Keratinocyte (primary cell): Measurements from ENCODE around the gene AGPAT3. TPM values are rescaled to one million over a fixed set of nuclear protein-coding genes. Genes with fewer than 3 reads are reported as not detected.

Experiments used
- DNase-seq: peaks from one replicate; pipeline ENCODE4 v3.0.0-alpha.2; 2011; ENCODE audit warnings: low read depth, missing footprints, low spot score
- FAIRE-seq: peaks from 2 replicates; lab custom pipeline; 2011; peaks lifted over from hg19 to GRCh38; lab: Jason Lieb, UNC
- H2AFZ ChIP-seq: 2 replicates; pipeline ENCODE4 v1.6.0; 2012; ENCODE audit warnings: low read length, control low read depth, inconsistent platforms; ENCODE audit not compliant: control insufficient read depth
- H3K27ac ChIP-seq: 2 replicates; pipeline ENCODE4 v1.5.1; 2011; ENCODE audit warnings: low read length; ENCODE audit not compliant: control insufficient read depth, insufficient read depth
- H3K27me3 ChIP-seq: 3 replicates; pipeline ENCODE4 v1.6.0; 2011; ENCODE audit warnings: low read length; ENCODE audit not compliant: control insufficient read depth, insufficient read depth; ENCODE audit errors: extremely low read depth
- H3K36me3 ChIP-seq, 2 experiments: 2 replicates in 1 of 2; 3 replicates in 1 of 2; pipeline ENCODE4 v1.5.1; 2011; ENCODE audit warnings: low read length in 2 of 2, mild to moderate bottlenecking in 1 of 2; ENCODE audit not compliant: control insufficient read depth in 2 of 2, insufficient read depth in 2 of 2; ENCODE audit errors: extremely low read depth in 1 of 2
- H3K4me1 ChIP-seq: 3 replicates; pipeline ENCODE4 v1.5.1; 2011; ENCODE audit warnings: low read length; ENCODE audit not compliant: control insufficient read depth, insufficient read depth; ENCODE audit errors: extremely low read depth
- H3K4me2 ChIP-seq: 3 replicates; pipeline ENCODE4 v1.6.0; 2011; ENCODE audit warnings: low read depth, low read length; ENCODE audit not compliant: control insufficient read depth, insufficient read depth; ENCODE audit errors: extremely low read depth
- H3K4me3 ChIP-seq, 3 experiments: fragments of 200-600 bp in 1 of 3; sonication (generic) in 1 of 3; 2 replicates in 2 of 3; 3 replicates in 1 of 3; pipeline ENCODE4 v1.5.1; 2011 to 2016; ENCODE audit warnings: low read length in 3 of 3, mild to moderate bottlenecking in 3 of 3, control low read depth in 2 of 3, inconsistent platforms in 1 of 3, low read depth in 1 of 3, mixed read lengths in 1 of 3, mixed run types in 1 of 3, moderate library complexity in 1 of 3; ENCODE audit not compliant: control insufficient read depth in 2 of 3, insufficient read depth in 2 of 3; ENCODE audit errors: extremely low read depth in 1 of 3
- H3K79me2 ChIP-seq: 2 replicates; pipeline ENCODE4 v1.6.0; 2012; ENCODE audit warnings: low read length; ENCODE audit not compliant: control insufficient read depth, insufficient read depth
- H3K9ac ChIP-seq: 3 replicates; pipeline ENCODE4 v1.6.0; 2011; ENCODE audit warnings: low read length; ENCODE audit not compliant: control insufficient read depth, insufficient read depth; ENCODE audit errors: extremely low read depth
- H3K9me1 ChIP-seq: 3 replicates; pipeline ENCODE4 v1.6.0; 2011; ENCODE audit warnings: low read length; ENCODE audit not compliant: control insufficient read depth, insufficient read depth; ENCODE audit errors: extremely low read depth
- H3K9me3 ChIP-seq: 2 replicates; pipeline ENCODE4 v1.5.1; 2012; ENCODE audit warnings: low read depth, low read length; ENCODE audit not compliant: control insufficient read depth
- H4K20me1 ChIP-seq: 3 replicates; pipeline ENCODE4 v1.6.0; 2011; ENCODE audit warnings: low read length; ENCODE audit not compliant: control insufficient read depth, insufficient read depth; ENCODE audit errors: extremely low read depth
- CTCF ChIP-seq, 3 experiments: IDR thresholded peaks in 1 of 3; conservative IDR thresholded peaks in 1 of 3; optimal IDR thresholded peaks in 1 of 3; 2 replicates in 2 of 3; 3 replicates in 1 of 3; pipeline versions ENCODE3 to v1.5.1; 2011; ENCODE audit warnings: low read length in 3 of 3, mild to moderate bottlenecking in 3 of 3, moderate library complexity in 2 of 3, control low read depth in 1 of 3, inconsistent platforms in 1 of 3; ENCODE audit not compliant: insufficient read depth in 2 of 3; ENCODE audit errors: extremely low read depth in 1 of 3
- EZH2 ChIP-seq: IDR thresholded peaks from one replicate; pipeline ENCODE4 v1.6.1; 2012; ENCODE audit warnings: inconsistent platforms, mild to moderate bottlenecking, low read length, moderate library complexity
- dilution Hi-C: fragments of 300-500 bp; cut with MboI; formaldehyde crosslinking; loops from one replicate; pipeline ENCODE4 v1.7.0; 2020; ENCODE audit warnings: low sequenced_read_pairs; ENCODE audit not compliant: extremely low pct_ligation_motif_present
- polyA plus RNA-seq, 5 experiments: library from polyadenylated mRNA; depleted of rRNA in 3 of 5; stranded (reverse) in 3 of 5; stranded (forward) in 1 of 5; unstranded in 1 of 5; fragments of >200 nt; gene quantifications; 1 replicate in 1 of 5; 2 replicates in 3 of 5; 3 replicates in 1 of 5; pipeline versions ENCODE4 v1.2.1 to v1.2.3, GENCODE V29; 2011 to 2012; ENCODE audit warnings: missing spikeins in 2 of 5, low read depth in 1 of 5, low replicate concordance in 1 of 5

Gene AGPAT3
- polyA plus RNA-seq, 1 donor (not counting 4 experiments of a cell fraction or from before 2014, with no cell fraction given): 21.7 TPM

- no peak overlapping the region for H3K4me2 ChIP-seq
- no peak overlapping the region for H3K4me3 ChIP-seq
- no peaks in the 10 kb centered on the region for H3K27me3 ChIP-seq
- H2AFZ ChIP-seq: no peak overlapping the region
- H4K20me1 ChIP-seq: peaks cover 8% of the 10 kb centered on the region
- H3K79me2 ChIP-seq: peaks cover 36% of the 10 kb centered on the region
- dilution Hi-C loops: no loop called here
- FAIRE-seq (no peak), DNase-seq (no peak)
- H3K9me3 ChIP-seq: no peaks in the 10 kb centered on the region
- peaks cover 3 to 6% of the 10 kb centered on the region in 2 experiments for H3K36me3 ChIP-seq
- no peak for TF ChIP-seq CTCF (optimal IDR thresholded peaks at IDR 0.05 in 1 of 3, IDR thresholded peaks at IDR 0.05 in 1 of 3, conservative IDR thresholded peaks at IDR 0.05 in 1 of 3; ENCODE audit: extremely low read depth in 1 of 3, insufficient read depth in 2 of 3, low read length in 3 of 3)
- no peak for TF ChIP-seq EZH2
- H3K9me1 ChIP-seq: no peaks in the 10 kb centered on the region
- no peak overlapping the region for H3K27ac ChIP-seq
- H3K4me1 ChIP-seq: peaks cover 3% of the 10 kb centered on the region
- H3K9ac ChIP-seq: no peak overlapping the region
These were observed 8.7 kb downstream of the AGPAT3 start for GRCh38 chr21:43873673-43874072.

GRCh38 chr21:43874085-43874805 lies 9.2 kb downstream of the AGPAT3 start:
- Histone ChIP-seq H3K4me1 (no peaks in the 10 kb centered on the region), H4K20me1 (peaks cover 8% of the 10 kb centered on the region), H3K4me3 (no peak overlapping the region), H2AFZ (no peak overlapping the region), H3K27ac (no peak overlapping the region), H3K4me2 (no peak overlapping the region), H3K27me3 (no peaks in the 10 kb centered on the region), H3K79me2 (peaks cover 30% of the 10 kb centered on the region), H3K9me3 (no peaks in the 10 kb centered on the region), H3K36me3 (peaks cover 3 to 6% of the 10 kb centered on the region in 2 experiments), H3K9ac (no peak overlapping the region), H3K9me1 (no peaks in the 10 kb centered on the region)
- FAIRE-seq (no peak), DNase-seq (no peak)
- dilution Hi-C loops: no loop called here
- TF ChIP-seq EZH2 (no peak), CTCF (optimal IDR thresholded peaks at IDR 0.05 in 1 of 3, IDR thresholded peaks at IDR 0.05 in 1 of 3, conservative IDR thresholded peaks at IDR 0.05 in 1 of 3; ENCODE audit: extremely low read depth in 1 of 3, insufficient read depth in 2 of 3, low read length in 3 of 3) (no peak)
